BJ (cell line): ENCODE measurements around the gene ALOX5. TPM values are rescaled to one million over a fixed set of nuclear protein-coding genes. Genes with fewer than 3 reads are reported as not detected.
A peak's percentile ranks its signal among the peaks of the same experiment; 100 is the strongest.

Source experiments
- CTCF ChIA-PET: fragments of 350-600 bp; formaldehyde crosslinking; extraction: SDS; loops from one replicate; lab custom pipeline; 2021; ENCODE audit warnings: antibody characterized with exemption, inconsistent platforms; lab: Yijun Ruan, JAX
- POLR2A ChIA-PET: fragments of 300-600 bp; sonication (Branson Sonifier 250); formaldehyde crosslinking; extraction: SDS; loops from one replicate; lab custom pipeline; 2021; ENCODE audit warnings: antibody characterized with exemption; lab: Charles Lee
- DNase-seq: peaks from one replicate; pipeline ENCODE4 v3.0.0-alpha.2; 2011; ENCODE audit warnings: low read depth
- H3K27me3 ChIP-seq: 2 replicates; pipeline ENCODE4 v1.6.0; 2011; ENCODE audit warnings: low read length; ENCODE audit not compliant: control insufficient read depth, insufficient read depth
- H3K36me3 ChIP-seq: 2 replicates; pipeline ENCODE4 v1.5.1; 2011; ENCODE audit warnings: low read length; ENCODE audit not compliant: control insufficient read depth, insufficient read depth
- H3K4me3 ChIP-seq: 2 replicates; pipeline ENCODE4 v1.5.1; 2011; ENCODE audit warnings: low read depth, mild to moderate bottlenecking, control low read depth, low read length
- CTCF ChIP-seq: IDR thresholded peaks from 2 replicates; pipeline ENCODE4 v1.5.1; 2011; ENCODE audit warnings: low read depth, mild to moderate bottlenecking, control low read depth, inconsistent platforms, low read length, moderate library complexity; ENCODE audit not compliant: insufficient read depth
- polyA plus RNA-seq: library from polyadenylated mRNA; depleted of rRNA; stranded (reverse); fragments of >200 nt; gene quantifications from 2 replicates; pipeline ENCODE4 v1.2.3, GENCODE V29; 2011

Gene ALOX5
- polyA plus RNA-seq, 1 experiment, result not detected

DNA sequence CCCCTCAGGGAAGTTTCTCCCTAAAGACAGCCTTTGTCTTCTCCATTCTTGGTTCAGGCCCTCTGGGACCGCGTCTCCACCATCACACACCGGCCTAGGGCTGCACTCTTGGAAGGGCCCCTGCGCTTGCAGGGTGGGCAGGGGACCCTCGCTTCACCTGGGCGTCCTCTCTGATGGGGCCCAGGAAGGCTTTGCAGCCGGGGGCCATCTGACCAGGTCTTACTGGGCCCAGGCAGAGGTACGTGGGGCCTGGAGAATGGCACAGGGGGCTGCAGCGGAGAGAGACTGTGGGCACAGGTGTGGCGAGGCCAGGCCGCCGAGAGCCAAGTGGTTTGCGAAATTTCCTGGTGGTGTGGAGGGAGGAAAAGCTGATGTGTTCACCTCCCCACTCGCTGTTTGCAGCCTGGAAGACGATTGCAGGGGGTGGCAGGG, 44.4 kb downstream of the ALOX5 start:
- ChIA-PET CTCF (no interaction called here), POLR2A (no interaction called here)
- no peak for TF ChIP-seq CTCF
- H3K4me3 ChIP-seq, result peak overlapping the region; percentile 50
- peaks cover 2% of the 10 kb centered on the region; the same call in 1 of the 2 replicates for H3K27me3 ChIP-seq
- DNase-seq, result no peak
- no peaks in the 10 kb centered on the region for H3K36me3 ChIP-seq

- no peak for DNase-seq
- TF ChIP-seq CTCF, result no peak
- H3K4me3 ChIP-seq, result peak overlapping the region; percentile 50
- ChIA-PET CTCF (no interaction called here), POLR2A (no interaction called here)
- no peaks in the 10 kb centered on the region for H3K36me3 ChIP-seq
- H3K27me3 ChIP-seq, result peaks cover 2% of the 10 kb centered on the region; the same call in 1 of the 2 replicates
Measured at GRCh38 chr10:45418849-45419675, 45.0 kb downstream of the ALOX5 start.

GRCh38 chr10:45419676-45420025, 45.6 kb downstream of the ALOX5 start:
- TF ChIP-seq CTCF, result no peak
- Histone ChIP-seq H3K27me3 (peaks cover 2% of the 10 kb centered on the region; the same call in 1 of the 2 replicates), H3K36me3 (no peaks in the 10 kb centered on the region), H3K4me3 (peak overlapping the region; percentile 50)
- no peak for DNase-seq
- ChIA-PET CTCF (no interaction called here), POLR2A (no interaction called here)

DNA sequence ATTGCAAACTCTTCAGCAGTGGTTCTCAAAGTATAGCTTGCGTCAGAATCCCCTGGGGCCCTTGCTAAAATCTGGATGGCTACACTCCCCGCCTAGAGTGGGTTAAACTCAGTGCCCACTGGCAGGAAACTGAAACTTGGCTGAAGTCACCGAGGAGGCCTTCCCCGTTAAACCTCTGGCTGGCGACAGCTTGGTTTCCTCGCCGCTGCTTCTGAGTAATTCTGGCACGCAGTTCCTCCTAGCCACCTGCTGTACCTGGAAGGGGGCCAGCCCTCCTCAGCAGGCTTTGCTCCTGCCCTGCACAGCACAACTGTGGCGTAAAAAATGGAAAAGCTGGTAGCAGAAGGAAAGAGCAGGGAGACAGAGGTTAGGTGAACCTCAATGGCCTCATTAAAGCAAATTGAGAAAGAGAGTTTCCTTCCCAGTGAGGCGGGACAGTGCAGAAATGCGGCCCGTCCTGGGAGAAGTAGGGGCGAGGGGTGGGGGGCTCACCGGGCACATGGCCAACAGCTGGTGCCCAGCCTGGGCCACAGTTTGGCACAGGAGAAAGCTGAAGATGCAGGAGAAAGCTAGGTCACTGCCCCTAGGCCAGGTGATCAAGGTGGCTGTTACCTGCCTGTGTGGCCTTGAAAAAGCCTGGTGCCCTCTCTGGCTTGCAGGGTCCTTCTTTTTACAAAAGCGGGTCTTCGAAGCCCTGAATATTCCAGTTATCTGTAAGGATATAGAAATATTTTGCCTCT, 46.6 kb downstream of the ALOX5 start:
- POLR2A ChIA-PET, result no interaction called here
- Histone ChIP-seq H3K4me3 (no peak overlapping the region), H3K27me3 (peaks cover 2% of the 10 kb centered on the region; the same call in 1 of the 2 replicates), H3K36me3 (no peaks in the 10 kb centered on the region)
- TF ChIP-seq CTCF, result no peak
- DNase-seq, result no peak
- CTCF ChIA-PET, result interaction anchor here (0.9 kb wide), 1 partner anchor 26 kb away, joined by 3 read pairs; no protein-coding TSS in a partner anchor

DNA sequence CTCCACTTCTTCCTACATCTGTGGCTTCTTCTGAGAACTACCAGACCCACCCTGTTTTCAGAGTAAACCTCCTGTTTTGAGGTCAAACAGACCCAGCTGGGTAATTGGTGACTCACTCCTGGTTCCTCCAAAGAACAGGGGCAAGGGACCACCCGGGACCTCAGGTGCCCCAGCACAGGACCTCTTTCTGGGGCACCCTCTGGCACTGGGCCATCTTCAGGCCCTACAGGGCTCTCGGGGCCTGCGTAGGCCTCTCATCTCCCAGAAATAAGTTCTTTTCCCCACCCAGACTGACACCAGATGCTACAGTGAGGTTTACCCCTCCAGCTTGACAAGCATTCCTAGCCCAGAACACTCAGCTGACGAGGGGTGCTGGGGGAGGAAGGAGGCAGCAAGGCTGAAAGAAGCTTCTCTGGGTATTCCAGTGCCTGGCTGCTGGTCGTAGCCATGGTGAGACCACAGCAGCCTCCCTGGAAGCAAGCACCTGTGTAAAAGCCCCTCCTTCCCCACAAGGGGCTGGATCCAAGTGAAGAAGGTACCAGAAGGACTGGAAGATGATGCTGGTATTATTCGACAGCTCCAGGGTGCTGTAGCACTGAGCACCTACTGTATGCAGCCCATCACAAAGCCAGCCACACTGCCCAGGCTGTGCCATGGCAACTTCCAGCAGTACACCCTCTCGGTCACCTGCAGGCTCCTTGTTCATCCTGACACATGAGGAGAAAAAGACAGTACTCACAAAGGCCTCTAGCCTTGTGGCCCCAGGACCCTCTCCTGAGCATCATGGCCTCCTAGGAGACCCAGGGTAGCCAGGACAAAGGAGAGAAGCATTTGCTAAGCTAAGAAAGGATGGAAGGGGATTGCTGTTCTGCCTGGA, 47.4 kb downstream of the ALOX5 start:
- TF ChIP-seq CTCF, result no peak
- ChIA-PET POLR2A (no interaction called here), CTCF (no interaction called here)
- Histone ChIP-seq H3K36me3 (no peaks in the 10 kb centered on the region), H3K27me3 (peaks cover 2% of the 10 kb centered on the region; the same call in 1 of the 2 replicates), H3K4me3 (no peak overlapping the region)
- no peak for DNase-seq
